ENCODE data around the gene CNN2. TPM values are rescaled to one million over a fixed set of nuclear protein-coding genes. Genes with fewer than 3 reads are reported as not detected.

Gene CNN2
- total and polyA plus RNA-seq, 9 of the 15 experiments (the other 6 are each of a cell fraction or from before 2014, with no cell fraction given), result 12.1 to 174 (median 52.7) TPM

GRCh38 chr19:992670-993055 is 33.7 kb upstream of the CNN2 start (continued):
- no peak for TF ChIP-seq SMAD1 (IDR thresholded peaks at IDR 0.05; ENCODE audit: low read depth, low read length, partially characterized antibody)
- TF ChIP-seq DACH1 (IDR thresholded peaks at IDR 0.05; ENCODE audit: partially characterized antibody), result no peak
- TF ChIP-seq SMARCC2 (IDR thresholded peaks at IDR 0.05; ENCODE audit: low read depth), result no peak
- no peak for TF ChIP-seq ZNF140 (CRISPR knock-in tag; IDR thresholded peaks at IDR 0.05)
- TF ChIP-seq SRSF3 (IDR thresholded peaks at IDR 0.05; ENCODE audit: insufficient read depth, low read length), result no peak
- no peak for TF ChIP-seq CTCF (IDR thresholded peaks at IDR 0.05 in 2 of 3, conservative IDR thresholded peaks at IDR 0.05 in 1 of 3; ENCODE audit: insufficient read depth in 2 of 3, low read depth in 1 of 3, low read length in 3 of 3)

- Histone ChIP-seq H2AFZ (ENCODE audit: low read depth, low read length) (no peak overlapping the region), H3K4me3 (no peak overlapping the region), H3K4me1 (replicated peaks in 1 of 2; ENCODE audit: control insufficient read depth in 2 of 2, insufficient read depth in 2 of 2, low read length in 2 of 2) (peaks cover 12 to 81% of the 10 kb centered on the region in 2 experiments; a peak in 4 of 5 replicates), H3K9ac (ENCODE audit: insufficient read depth in 1 of 2, low read depth in 2 of 2, low read length in 2 of 2) (peak overlapping the region in 1 of 2 experiments; percentile 58; a peak in 2 of 4 replicates), H3K9me1 (ENCODE audit: control insufficient read depth, insufficient read depth, low read length) (peaks cover 6% of the 10 kb centered on the region), H4K20me1 (replicated peaks; ENCODE audit: control insufficient read depth, insufficient read depth, low read length) (no peaks in the 10 kb centered on the region; the same call in 1 of the 2 replicates), H3K27me3 (ENCODE audit: control insufficient read depth in 2 of 2, insufficient read depth in 2 of 2, low read length in 2 of 2) (no peaks in the 10 kb centered on the region), H3K36me3 (ENCODE audit: control insufficient read depth, insufficient read depth, low read length) (peaks cover 65% of the 10 kb centered on the region; the same call in 2 of the 3 replicates), H3K27ac (ENCODE audit: extremely low read depth, low read depth, low read length) (no peak overlapping the region), H3K4me2 (ENCODE audit: insufficient read depth, low read length) (no peak overlapping the region), H3K79me2 (ENCODE audit: control insufficient read depth, insufficient read depth, low read length) (no peaks in the 10 kb centered on the region), H3K9me3 (replicated peaks; ENCODE audit: control insufficient read depth, insufficient read depth, low read depth, low read length) (no peaks in the 10 kb centered on the region)
- ATAC-seq (no peak), DNase-seq (ENCODE audit: extremely low read depth in 1 of 4, low spot score in 3 of 4) (no peak), FAIRE-seq (no peak)
- in situ Hi-C loops (cut with MboI) (no loop called here), intact Hi-C loops (cut with micrococcal nuclease) (no loop called here)
- BruUV-seq (replicated peaks), result no TSS peak
- TF ChIP-seq RBM22 (IDR thresholded peaks at IDR 0.05; ENCODE audit: low read depth, low read length, poor library complexity, severe bottlenecking), result peak; percentile 50
- TF ChIP-seq ARNT (IDR thresholded peaks at IDR 0.05), result no peak
- WGBS (ENCODE audit: insufficient coverage, low coverage, missing lambda C conversion rate), result 89% methylated on average over 11 of the region's 17 CpGs
- ChIA-PET CTCF (ENCODE audit: low intra/inter-chr PET ratio) (no interaction called here), POLR2A (interaction anchor here (0.6 kb wide), 1 partner anchor 36 kb away, joined by 5 read pairs; no protein-coding TSS in a partner anchor)
Observed at GRCh38 chr19:993361-993830, 33.0 kb upstream of the CNN2 start.
